ENCODE results near the gene GRAMD1C.
"Not testable (repeated sequence)": the region's sequence is repeated elsewhere in the genome, so short reads cannot be mapped to it uniquely, and the experiment has no call there.

The GRAMD1C gene

DNA sequence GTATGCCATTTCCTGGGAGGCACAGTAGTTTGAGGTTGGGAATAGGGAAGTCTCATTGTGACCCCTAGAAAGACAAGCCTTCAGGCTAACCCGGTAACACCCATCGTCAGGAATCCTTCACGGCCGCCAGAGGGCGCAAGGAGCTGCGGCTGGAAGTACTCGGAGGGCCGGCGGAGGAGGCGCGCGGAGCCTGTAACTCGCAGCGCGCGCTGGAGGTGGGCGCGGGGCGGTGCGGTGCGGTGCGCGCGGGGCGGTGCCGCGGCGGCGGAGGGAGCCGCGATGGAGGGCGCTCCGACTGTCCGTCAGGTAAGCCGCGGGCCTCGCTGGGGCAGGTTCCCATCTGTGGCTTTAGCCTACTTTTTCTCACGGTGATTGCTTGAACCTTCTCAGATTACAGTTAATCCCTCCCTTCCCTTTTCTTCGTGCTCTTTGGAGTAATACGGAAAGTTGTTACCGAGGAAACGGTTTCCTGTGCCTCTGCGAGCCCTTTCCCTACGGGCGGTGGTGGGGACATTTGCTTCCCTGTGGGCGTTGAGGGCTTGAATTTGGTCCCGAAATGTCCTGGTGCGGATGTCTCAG, at the start of gene GRAMD1C:
Gene GRAMD1C (plus strand): TSS at position 158 of the 579 bp plus-strand sequence. CDS start 122 bp downstream, at position 280.
- peak; percentile 92 to 93 for DNase-seq

DNA sequence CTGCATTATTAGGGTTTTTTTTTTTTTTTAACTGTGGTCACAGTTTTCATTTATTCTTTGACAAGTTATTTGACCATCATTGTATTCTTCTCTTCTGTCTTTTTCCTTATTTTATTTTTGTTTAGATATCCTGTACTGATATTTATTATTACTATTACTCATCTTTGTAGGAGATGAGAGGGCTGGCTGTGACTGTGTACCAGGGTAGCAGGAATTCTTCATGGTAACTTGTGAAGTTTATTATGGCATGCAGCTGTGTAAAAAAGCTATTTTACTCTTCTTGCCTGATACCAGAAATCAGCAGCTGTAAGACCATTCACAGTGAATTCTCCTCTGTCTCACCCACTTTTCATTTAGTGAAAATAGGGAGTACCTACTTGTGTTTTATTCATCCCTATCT, 47.2 kb upstream of the GRAMD1C start:
- DNase-seq, result no peak

DNA sequence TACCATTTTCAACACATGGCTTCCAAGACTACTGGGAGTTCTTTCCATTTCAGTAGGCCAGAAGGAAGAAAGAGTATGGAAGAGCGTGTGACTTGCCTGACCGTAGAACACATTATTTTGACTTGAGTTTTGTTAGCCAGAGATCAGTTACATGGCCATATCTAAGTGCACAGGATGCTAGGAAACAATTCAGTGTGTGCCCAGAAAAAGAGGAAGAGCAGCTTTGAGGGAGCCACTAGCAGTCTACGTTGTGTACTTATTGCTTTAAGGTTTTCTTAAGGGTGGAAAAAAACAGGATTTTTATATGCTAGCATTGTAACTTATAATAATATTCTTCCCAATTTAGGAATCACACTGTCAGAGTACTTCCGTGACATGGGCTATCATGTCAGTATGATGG, 44.1 kb upstream of the GRAMD1C start:
- no peak for DNase-seq

GRCh38 chr3:113795693-113796092, 42.9 kb upstream of the GRAMD1C start:
- no peak for DNase-seq

GRCh38 chr3:113802795-113803455, 35.7 kb upstream of the GRAMD1C start:
- no peak for DNase-seq

DNA sequence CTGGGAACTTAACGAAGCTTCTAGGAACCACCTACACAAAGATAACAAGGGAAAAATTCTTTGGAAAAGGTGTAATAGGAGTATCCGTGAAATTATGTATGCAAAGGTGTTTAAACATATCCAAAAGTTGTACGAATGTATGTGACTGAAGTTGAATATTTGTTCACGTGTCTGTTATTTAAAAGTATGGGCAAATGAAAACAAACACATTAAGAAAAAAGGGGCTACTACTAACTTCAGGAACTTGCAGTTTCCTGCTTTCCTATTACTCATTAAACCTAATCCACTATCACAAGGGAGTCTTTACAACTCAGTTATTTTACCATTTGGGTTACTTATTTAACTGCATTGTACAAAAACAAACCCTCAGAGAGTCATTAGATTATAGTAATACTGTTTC, 33.9 kb upstream of the GRAMD1C start:
- no peak for DNase-seq

DNA sequence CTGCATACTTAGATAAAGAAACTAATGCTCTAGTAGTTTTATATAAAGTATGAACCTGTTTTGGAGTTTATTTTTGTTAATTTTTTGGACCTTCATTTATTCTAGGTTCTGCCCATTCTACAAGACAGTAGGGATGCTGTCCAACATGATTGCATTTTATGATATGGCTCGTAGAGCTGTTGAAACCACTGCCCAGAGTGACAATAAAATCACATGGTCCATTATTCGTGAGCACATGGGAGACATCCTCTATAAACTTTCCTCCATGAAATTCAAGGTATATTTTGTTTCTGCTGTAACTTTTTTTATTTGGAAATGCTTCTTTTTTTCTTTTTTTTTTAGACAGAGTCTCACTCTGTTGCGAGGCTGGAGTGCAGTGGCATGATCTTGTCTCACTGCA, 33.3 kb upstream of the GRAMD1C start:
- DNase-seq, result no peak

DNA sequence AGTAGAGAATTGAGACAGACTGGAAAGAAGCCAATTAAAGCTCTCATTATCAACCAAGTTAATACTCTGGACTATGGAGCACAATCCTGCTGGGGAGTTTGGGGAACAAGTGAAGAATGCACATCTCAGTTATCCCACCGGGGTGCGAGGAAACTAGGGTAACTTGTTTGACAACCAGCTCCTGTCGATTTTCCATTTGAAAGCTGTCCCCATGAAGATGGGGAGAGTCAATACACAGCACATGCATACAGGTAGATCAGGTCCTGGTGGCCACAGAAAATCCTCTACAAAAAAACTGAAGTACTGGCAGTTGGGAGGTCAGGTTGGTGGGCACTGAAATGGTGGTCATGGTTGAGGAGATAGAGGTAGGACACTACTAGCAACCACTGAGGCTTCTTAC, 25.7 kb upstream of the GRAMD1C start:
- DNase-seq, result no peak

GRCh38 chr3:113819866-113820265, 18.7 kb upstream of the GRAMD1C start:
- no peak for DNase-seq

GRCh38 chr3:113825090-113825489, 13.5 kb upstream of the GRAMD1C start:
- no peak for DNase-seq

- DNase-seq, result no peak
These were observed 10.0 kb upstream of the GRAMD1C start for GRCh38 chr3:113828600-113828999.

- DNase-seq, result no peak
These were observed 8.8 kb upstream of the GRAMD1C start for GRCh38 chr3:113829576-113830354.

DNA sequence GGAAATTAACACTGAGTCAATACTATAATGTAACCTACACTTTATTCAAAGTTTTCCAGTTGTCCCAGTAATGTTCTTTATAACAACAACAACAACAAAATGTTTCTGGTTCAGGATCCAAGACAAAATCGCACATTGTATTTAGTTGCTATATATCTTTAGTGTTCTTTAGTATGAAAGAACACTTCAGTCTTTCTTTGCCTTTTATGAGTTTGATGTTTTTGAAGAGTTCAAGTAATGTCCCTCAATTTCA, 7.6 kb upstream of the GRAMD1C start:
- DNase-seq, result no peak

GRCh38 chr3:113832477-113833164, 6.0 kb upstream of the GRAMD1C start:
- DNase-seq, result no peak

DNA sequence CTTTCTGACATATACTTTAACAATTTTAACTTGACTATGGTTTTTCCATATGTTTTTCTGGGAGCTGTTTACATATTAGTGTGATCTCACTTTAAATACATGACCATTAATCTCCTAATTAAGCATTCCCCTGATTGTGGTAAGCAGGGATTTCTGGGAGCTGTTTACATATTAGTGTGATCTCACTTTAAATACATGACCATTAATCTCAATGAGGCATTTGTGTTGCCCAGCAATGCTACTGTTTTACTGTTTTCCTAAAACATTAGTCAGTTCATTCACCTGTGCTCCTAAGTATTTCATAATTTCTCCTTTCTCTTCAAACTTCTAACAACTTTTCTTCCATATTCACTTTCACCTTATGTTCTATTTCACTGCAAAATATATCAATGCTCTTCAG, 3.6 kb upstream of the GRAMD1C start:
- no peak for DNase-seq

GRCh38 chr3:113839551-113839950, 963 bp downstream of the GRAMD1C start:
- no peak for DNase-seq

DNA sequence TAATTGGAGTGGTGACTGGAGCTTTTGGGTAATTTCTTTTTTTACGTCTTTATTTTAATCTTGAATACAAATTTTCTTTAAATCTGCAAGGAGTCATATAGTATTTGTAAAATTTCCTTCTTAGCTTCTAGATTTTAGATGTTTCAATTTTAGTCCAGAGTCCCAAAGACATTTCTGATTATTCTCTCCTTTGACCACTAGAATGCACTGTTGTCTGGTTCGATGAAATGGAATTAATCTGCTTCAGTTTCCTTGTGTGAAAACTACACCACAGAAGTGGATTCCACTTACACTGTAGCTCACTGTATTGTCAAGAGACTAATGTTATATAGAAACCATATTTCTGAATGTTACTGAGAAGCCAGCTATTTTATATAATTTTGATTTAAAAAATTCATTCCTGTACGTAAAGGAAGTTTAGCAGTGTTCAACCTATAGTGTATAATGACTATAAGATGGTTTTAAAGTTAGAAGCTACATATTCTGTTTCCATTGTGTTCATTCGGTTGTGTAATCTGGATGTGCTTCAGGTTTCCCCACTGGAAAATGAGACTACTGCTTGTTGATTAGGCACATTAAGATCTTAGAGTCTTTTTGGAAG, 6.1 kb downstream of the GRAMD1C start:
- DNase-seq, result peak; percentile 75 to 79

DNA sequence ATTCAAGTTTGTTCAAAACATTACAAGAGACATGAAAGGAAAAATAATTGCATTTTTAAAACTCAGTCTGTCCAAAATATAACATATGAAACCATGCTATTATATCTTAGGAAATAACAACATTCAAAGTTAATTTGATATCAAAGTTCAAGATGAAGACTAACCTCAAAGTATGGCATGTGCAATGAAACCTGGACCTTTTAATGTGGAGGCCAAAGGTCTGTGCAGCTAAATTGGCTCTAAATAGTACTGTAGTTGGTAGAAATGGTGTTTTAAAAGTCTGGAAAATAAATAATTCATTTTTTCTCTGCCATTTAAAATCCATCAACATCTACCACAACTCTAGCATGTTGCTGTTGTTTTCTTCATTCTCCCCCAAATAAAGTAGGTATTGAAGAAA, 8.7 kb downstream of the GRAMD1C start:
- no peak for DNase-seq

DNA sequence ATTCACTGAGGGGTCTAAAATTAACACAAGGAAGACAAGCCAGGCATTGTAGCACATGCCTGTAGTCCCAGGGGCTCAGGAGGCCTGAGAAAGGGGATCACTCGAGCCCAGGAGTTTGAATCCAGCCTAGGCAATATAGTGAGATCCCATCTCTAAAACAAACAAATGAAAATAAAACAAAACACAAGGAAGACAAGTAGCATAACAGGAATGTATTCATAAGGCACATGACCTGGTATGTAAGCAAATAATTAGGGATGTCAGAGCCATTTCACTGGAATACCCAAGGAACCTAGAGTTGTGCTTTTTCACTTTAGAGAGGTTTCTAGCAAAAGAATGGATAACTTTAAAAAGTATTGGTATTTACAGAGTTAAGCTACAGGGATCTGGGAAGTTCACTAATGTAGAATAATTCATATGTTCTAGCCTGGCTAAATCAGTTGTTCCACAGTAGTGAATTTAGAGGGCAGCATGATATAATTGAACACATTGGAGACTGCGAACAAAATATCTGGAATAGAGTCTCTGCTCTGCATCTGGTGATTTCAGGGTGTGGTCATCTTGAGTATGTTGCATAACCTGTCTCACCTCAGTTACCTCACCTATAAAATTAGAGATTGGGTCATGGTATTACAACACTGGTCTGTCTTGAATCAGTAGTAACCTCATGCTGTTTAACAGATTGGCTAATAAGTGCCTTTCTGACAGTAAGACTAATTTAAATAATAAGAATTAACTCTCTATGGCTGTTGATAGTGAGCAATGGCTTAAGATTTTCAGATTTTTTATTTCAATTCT, 9.3 kb downstream of the GRAMD1C start:
- no peak for DNase-seq

DNA sequence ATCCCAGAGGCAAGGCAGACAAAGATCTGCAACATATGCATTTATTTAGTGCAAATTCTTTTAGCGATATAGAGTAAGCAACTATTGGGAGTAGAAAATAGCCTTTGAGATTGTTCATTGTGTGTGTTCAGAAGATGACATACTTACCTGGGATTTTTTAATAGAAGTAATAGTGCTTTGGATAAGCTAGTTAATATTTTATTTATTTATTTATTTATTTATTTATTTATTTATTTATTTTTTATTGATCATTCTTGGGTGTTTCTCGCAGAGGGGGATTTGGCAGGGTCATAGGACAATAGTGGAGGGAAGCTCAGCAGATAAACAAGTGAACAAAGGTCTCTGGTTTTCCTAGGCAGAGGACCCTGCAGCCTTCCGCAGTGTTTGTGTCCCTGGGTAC, 10.5 kb downstream of the GRAMD1C start:
- DNase-seq, result not testable (repeated sequence)

GRCh38 chr3:113849841-113850240, 11.3 kb downstream of the GRAMD1C start:
- not testable (repeated sequence) for DNase-seq

DNA sequence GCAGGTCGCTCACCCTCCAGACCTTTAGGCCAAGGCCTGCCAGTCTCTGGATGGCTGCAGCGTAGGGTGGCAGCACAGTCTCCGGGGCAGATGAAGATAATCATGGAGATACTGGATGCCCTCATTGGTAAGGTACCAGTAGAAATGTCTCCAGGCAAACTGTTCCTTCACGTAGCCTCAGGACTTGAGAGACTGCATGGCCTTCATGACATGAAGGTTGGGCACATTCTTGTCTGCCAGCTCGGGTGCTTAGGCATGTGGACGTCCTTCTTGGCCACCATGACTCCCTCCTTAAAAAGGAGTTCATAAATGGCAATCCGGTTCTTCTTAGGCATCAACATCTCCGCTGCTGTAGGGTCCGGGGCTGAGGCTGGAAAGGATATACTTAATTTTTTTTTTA, 11.8 kb downstream of the GRAMD1C start:
- DNase-seq, result not testable (repeated sequence)

DNA sequence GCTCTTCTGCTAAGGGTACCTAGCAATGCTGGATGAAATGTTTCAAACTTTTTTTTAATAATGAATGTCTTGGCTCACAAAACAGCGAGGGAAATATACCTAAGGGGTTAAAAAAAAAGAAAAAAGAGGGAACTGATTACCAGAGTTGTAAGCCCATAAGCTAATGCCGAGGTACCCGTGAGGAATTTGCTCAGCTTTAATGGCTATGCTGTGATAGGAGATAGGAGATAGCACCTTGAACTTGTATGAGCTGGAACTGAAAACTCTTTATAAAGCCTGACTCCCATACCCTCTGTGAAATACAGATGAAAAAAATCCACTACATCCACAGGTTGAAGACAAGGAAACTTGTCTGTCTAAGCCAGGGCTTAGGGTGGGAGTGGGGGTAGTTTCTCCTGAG, 13.9 kb downstream of the GRAMD1C start:
- DNase-seq, result no peak

Measured in AML-193 (cell line).